Endothelial cell of umbilical vein (primary cell): ENCODE data around the gene CARD6. TPM values are rescaled to one million over a fixed set of nuclear protein-coding genes. Genes with fewer than 3 reads are reported as not detected.
"Not testable (repeated sequence)": the region's sequence is repeated elsewhere in the genome, so short reads cannot be mapped to it uniquely, and the experiment has no call there.

Experiments
- BruUV-seq: library from RNA; stranded (reverse); fragments of 400-500 nt; replicated peaks from 2 replicates; lab custom pipeline; 2021; lab: Mats Ljungman, UMichigan
- CTCF ChIA-PET: fragments of 300-600, 350-600 bp; sonication (Branson Sonifier 250); formaldehyde crosslinking; loops from one replicate; lab custom pipeline; 2021; ENCODE audit warnings: antibody characterized with exemption, inconsistent platforms; lab: Charles Lee
- POLR2A ChIA-PET: fragments of 300-600, 350-600 bp; sonication (Branson Sonifier 250); formaldehyde crosslinking; loops from one replicate; lab custom pipeline; 2021; ENCODE audit warnings: antibody characterized with exemption, inconsistent platforms; lab: Charles Lee
- DNase-seq: peaks from one replicate; pipeline ENCODE4 v3.0.0-alpha.2; 2011; ENCODE audit warnings: low read depth, low spot score
- FAIRE-seq: peaks from 2 replicates; lab custom pipeline; 2011; peaks lifted over from hg19 to GRCh38; lab: Jason Lieb, UNC
- H2AFZ ChIP-seq: 2 replicates; pipeline ENCODE4 v1.6.0; 2012; ENCODE audit warnings: low read depth, low read length, control low read depth, inconsistent platforms
- H3K27ac ChIP-seq: 2 replicates; pipeline ENCODE4 v1.5.1; 2011; ENCODE audit warnings: low read depth, mild to moderate bottlenecking, control low read depth, low read length, moderate library complexity; ENCODE audit not compliant: insufficient read depth
- H3K27me3 ChIP-seq, 2 experiments: 2 replicates each; pipeline versions ENCODE4 v1.6.0 to v1.6.1; 2011; ENCODE audit warnings: low read length in 2 of 2, mixed read lengths in 1 of 2; ENCODE audit not compliant: control insufficient read depth in 2 of 2, insufficient read depth in 2 of 2
- H3K36me3 ChIP-seq, 2 experiments: 2 replicates in 1 of 2; 3 replicates in 1 of 2; pipeline ENCODE4 v1.5.1; 2011; ENCODE audit warnings: low read length in 2 of 2, mild to moderate bottlenecking in 1 of 2, moderate library complexity in 1 of 2; ENCODE audit not compliant: control insufficient read depth in 2 of 2, insufficient read depth in 2 of 2; ENCODE audit errors: extremely low read depth in 1 of 2
- H3K4me1 ChIP-seq: 3 replicates; pipeline ENCODE4 v1.5.1; 2011; ENCODE audit warnings: mild to moderate bottlenecking, low read length; ENCODE audit not compliant: control insufficient read depth, insufficient read depth; ENCODE audit errors: extremely low read depth
- H3K4me2 ChIP-seq: 2 replicates; pipeline ENCODE4 v1.6.1; 2011; ENCODE audit warnings: low read length, control low read depth, mixed read lengths; ENCODE audit not compliant: insufficient read depth
- H3K4me3 ChIP-seq, 3 experiments: fragments of 200-600 bp in 1 of 3; sonication (generic), shearing (Covaris generic) in 1 of 3; replicated peaks in 1 of 3; 2 replicates each; pipeline ENCODE4 v1.5.1; 2011 to 2016; ENCODE audit warnings: control low read depth in 3 of 3, low read length in 3 of 3, mild to moderate bottlenecking in 2 of 3, inconsistent platforms in 1 of 3, low read depth in 1 of 3, moderate library complexity in 1 of 3; ENCODE audit not compliant: insufficient read depth in 1 of 3
- H3K79me2 ChIP-seq: 2 replicates; pipeline ENCODE4 v1.6.0; 2012; ENCODE audit warnings: low read length, inconsistent platforms; ENCODE audit not compliant: control insufficient read depth, insufficient read depth
- H3K9ac ChIP-seq: replicated peaks from 2 replicates; pipeline ENCODE3; 2011; ENCODE audit warnings: low read length, control low read depth; ENCODE audit not compliant: insufficient read depth; ENCODE audit errors: extremely low read depth
- H3K9me1 ChIP-seq: replicated peaks from 3 replicates; pipeline ENCODE4 v1.6.0; 2011; ENCODE audit warnings: mild to moderate bottlenecking, low read length; ENCODE audit not compliant: control insufficient read depth, insufficient read depth; ENCODE audit errors: extremely low read depth
- H3K9me3 ChIP-seq: replicated peaks from 2 replicates; pipeline ENCODE4 v1.5.1; 2012; ENCODE audit warnings: low read length, inconsistent platforms; ENCODE audit not compliant: control insufficient read depth, insufficient read depth
- H4K20me1 ChIP-seq: replicated peaks from 2 replicates; pipeline ENCODE3; 2011; ENCODE audit warnings: mild to moderate bottlenecking, low read length; ENCODE audit not compliant: control insufficient read depth, insufficient read depth; ENCODE audit errors: extremely low read depth
- EZH2 ChIP-seq: IDR thresholded peaks from 2 replicates; pipeline ENCODE4 v1.6.1; 2012; ENCODE audit warnings: borderline replicate concordance, low read depth, mild to moderate bottlenecking, moderate library complexity, low read length, inconsistent platforms; ENCODE audit not compliant: severe bottlenecking
- GATA2 ChIP-seq: IDR thresholded peaks from 2 replicates; pipeline ENCODE4 v1.7.0; 2011; ENCODE audit warnings: low read depth, mild to moderate bottlenecking, moderate library complexity, mixed read lengths, low read length; ENCODE audit not compliant: insufficient read length, insufficient read depth
- POLR2AphosphoS5 ChIP-seq: IDR thresholded peaks from 2 replicates; pipeline ENCODE4 v1.6.1; 2012; ENCODE audit warnings: low read depth, mild to moderate bottlenecking, control low read depth, low read length, moderate library complexity; ENCODE audit not compliant: insufficient read depth
- dilution Hi-C: fragments of 300-500 bp; cut with MboI; formaldehyde crosslinking; loops from one replicate; pipeline ENCODE4 v1.15.0; 2019; ENCODE audit warnings: low sequenced_read_pairs; ENCODE audit not compliant: extremely low pct_ligation_motif_present
- intact Hi-C: fragments of 100-400 bp; cut with micrococcal nuclease; formaldehyde crosslinking; loops from one replicate; pipeline ENCODE4 v1.10.0; 2022
- polyA plus RNA-seq, 4 experiments: library from polyadenylated mRNA; depleted of rRNA in 3 of 4; stranded (reverse) in 3 of 4; unstranded in 1 of 4; fragments of >200 nt; gene quantifications; 2 replicates each; pipeline versions ENCODE4 v1.2.1 to v1.2.3, GENCODE V29; 2011 to 2012; ENCODE audit warnings: missing spikeins in 1 of 4
- total RNA-seq: library from RNA; stranded (reverse); gene quantifications from 2 replicates; pipeline ENCODE4 v1.2.3, GENCODE V29; 2021
- TF ChIP-seq, protein P1 (sequence below), 2 donors: IDR thresholded peaks; 1 replicate in 1 of 2; 2 replicates in 1 of 2; pipeline ENCODE4 v1.5.1; 2011; ENCODE audit warnings: low read length in 2 of 2, mild to moderate bottlenecking in 2 of 2, moderate library complexity in 2 of 2, control low read depth in 1 of 2, inconsistent platforms in 1 of 2, low read depth in 1 of 2; ENCODE audit not compliant: insufficient read depth in 1 of 2; ENCODE audit errors: extremely low read depth in 1 of 2

The CARD6 gene
- total and polyA plus RNA-seq, 2 donors (not counting 3 experiments of a cell fraction or from before 2014, with no cell fraction given) = 11.0 to 23.8 TPM

DNA sequence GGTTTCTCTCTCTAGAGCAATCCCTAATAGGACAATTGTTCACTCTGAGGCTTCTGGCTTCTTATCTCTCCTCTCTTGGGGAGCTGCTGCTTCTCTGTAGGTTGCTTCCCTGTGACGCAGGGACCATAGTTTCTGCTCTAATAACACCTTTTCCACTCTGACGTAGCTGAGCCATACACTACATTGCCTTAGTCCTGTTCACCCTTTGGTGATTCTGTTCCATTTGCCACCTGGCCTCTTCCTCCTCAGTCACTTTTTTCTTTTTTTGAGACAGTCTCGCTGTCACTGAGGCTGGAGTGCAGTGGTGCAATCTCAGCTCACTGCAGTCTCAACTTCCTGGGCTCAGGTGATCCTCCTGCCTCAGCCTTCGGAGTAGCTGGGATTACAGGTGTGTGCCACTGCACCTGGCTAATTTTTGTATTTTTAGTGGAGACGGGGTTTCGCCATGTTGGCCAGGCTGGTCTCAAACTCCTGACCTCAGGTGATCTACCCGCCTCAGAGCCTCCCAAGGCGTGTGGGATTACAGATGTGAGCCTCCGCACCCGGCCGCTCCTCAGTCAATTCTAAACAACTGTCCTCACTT lies 15.6 kb upstream of the CARD6 start:
- H3K9me3 ChIP-seq, H3K27ac ChIP-seq, H3K4me2 ChIP-seq, CTCF ChIA-PET, H3K4me1 ChIP-seq, H4K20me1 ChIP-seq, DNase-seq, BruUV-seq, H3K9ac ChIP-seq, intact Hi-C loops, H3K9me1 ChIP-seq, dilution Hi-C loops, H3K4me3 ChIP-seq, POLR2A ChIA-PET, H3K27me3 ChIP-seq, H2AFZ ChIP-seq: not testable (repeated sequence)
- FAIRE-seq = peak; percentile 43
- H3K36me3 ChIP-seq = peaks cover 20 to 26% of the 10 kb centered on the region in 2 experiments
- peaks cover 16% of the 10 kb centered on the region for H3K79me2 ChIP-seq

DNA sequence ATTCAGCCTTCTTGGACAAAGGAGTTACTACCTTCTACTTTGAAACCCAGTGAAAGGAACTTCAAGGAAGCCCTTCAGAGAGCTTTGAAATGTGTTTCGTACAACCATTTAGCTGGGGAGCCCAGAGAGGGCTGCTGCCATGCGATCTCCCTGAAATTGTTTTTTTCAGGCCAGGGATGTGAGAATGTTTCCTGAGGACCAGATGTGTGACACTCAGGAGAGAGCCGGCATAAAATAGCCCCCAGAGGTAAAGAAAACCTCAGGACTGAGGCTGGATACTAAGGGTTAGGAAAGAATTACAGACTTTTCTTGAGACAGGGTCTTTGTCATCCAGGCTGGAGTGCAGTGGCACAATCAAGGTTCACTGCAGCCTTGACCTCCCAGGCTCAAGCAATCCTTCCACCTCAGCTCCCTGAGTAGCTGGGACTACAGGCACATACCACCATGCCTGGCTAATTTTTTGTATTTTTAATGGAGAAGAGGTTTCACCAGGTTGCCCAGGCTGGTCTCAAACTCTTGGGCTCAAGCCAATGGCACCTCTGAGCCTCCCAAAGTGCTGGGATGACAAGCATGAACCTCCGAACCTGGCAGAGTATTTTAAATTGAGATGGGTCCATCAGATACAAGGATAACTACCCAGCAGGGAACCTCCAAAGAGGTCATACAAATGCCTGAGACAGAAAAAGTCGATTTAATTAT lies 14.5 kb upstream of the CARD6 start:
- Histone ChIP-seq H3K36me3 (peaks cover 24 to 32% of the 10 kb centered on the region in 2 experiments), H3K4me1 (peaks cover 2% of the 10 kb centered on the region), H3K27me3 (no peaks in the 10 kb centered on the region), H3K4me2 (no peak overlapping the region), H3K9me1 (no peaks in the 10 kb centered on the region), H3K9me3 (no peaks in the 10 kb centered on the region), H3K79me2 (peaks cover 25% of the 10 kb centered on the region), H3K27ac (no peak overlapping the region), H3K4me3 (no peak overlapping the region), H3K9ac (no peak overlapping the region), H2AFZ (no peak overlapping the region), H4K20me1 (no peaks in the 10 kb centered on the region)
- intact Hi-C loops (no loop called here), dilution Hi-C loops (no loop called here)
- ChIA-PET POLR2A (interaction anchor here (1.4 to 2.1 kb wide), 2 partner anchors 17 to 28 kb away, joined by 3 to 6 read pairs; partner anchors contain the start of gene PRKAA1), CTCF (no interaction called here)
- no TSS peak for BruUV-seq
- no peak for FAIRE-seq
- TF ChIP-seq GATA2 = no peak
- TF ChIP-seq POLR2AphosphoS5 = peak; percentile 24
- no peak for TF ChIP-seq EZH2
- TF ChIP-seq, protein P1, sequence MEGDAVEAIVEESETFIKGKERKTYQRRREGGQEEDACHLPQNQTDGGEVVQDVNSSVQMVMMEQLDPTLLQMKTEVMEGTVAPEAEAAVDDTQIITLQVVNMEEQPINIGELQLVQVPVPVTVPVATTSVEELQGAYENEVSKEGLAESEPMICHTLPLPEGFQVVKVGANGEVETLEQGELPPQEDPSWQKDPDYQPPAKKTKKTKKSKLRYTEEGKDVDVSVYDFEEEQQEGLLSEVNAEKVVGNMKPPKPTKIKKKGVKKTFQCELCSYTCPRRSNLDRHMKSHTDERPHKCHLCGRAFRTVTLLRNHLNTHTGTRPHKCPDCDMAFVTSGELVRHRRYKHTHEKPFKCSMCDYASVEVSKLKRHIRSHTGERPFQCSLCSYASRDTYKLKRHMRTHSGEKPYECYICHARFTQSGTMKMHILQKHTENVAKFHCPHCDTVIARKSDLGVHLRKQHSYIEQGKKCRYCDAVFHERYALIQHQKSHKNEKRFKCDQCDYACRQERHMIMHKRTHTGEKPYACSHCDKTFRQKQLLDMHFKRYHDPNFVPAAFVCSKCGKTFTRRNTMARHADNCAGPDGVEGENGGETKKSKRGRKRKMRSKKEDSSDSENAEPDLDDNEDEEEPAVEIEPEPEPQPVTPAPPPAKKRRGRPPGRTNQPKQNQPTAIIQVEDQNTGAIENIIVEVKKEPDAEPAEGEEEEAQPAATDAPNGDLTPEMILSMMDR (IDR thresholded peaks at IDR 0.05; ENCODE audit: extremely low read depth in 1 of 2, insufficient read depth in 1 of 2, low read depth in 1 of 2, low read length in 2 of 2) = no peak
- DNase-seq = no peak
